Panc1 (cell line): Measurements from ENCODE around the gene EYS. TPM values are rescaled to one million over a fixed set of nuclear protein-coding genes. Genes with fewer than 3 reads are reported as not detected.

Experiments
- ATAC-seq: fragments of 200-7000 bp; cut with Tn5 transposase; 2 replicates; pipeline ENCODE4 v1.9.1; 2020; ENCODE audit warnings: mild to moderate bottlenecking, moderate library complexity
- BruUV-seq: library from RNA; stranded (reverse); fragments of 400-500 nt; replicated peaks from 2 replicates; lab custom pipeline; 2021; lab: Mats Ljungman, UMichigan
- CTCF ChIA-PET: fragments of 300-600 bp; sonication (Branson Sonifier 250); formaldehyde crosslinking; loops from one replicate; lab custom pipeline; 2022; ENCODE audit warnings: antibody characterized with exemption; lab: Charles Lee
- POLR2A ChIA-PET: fragments of 300-600 bp; sonication (Branson Sonifier 250); formaldehyde crosslinking; loops from one replicate; lab custom pipeline; 2022; ENCODE audit warnings: antibody characterized with exemption; lab: Charles Lee
- DNase-seq: peaks from one replicate; pipeline ENCODE4 v3.0.0-alpha.2; 2010; ENCODE audit warnings: low read depth, low spot score
- H3K27ac ChIP-seq: 2 replicates; pipeline ENCODE4 v1.5.1; 2011; ENCODE audit warnings: mild to moderate bottlenecking, low read length, inconsistent platforms
- H3K27me3 ChIP-seq: fragments of 200-500 bp; sonication (Bioruptor generic); 2 replicates; pipeline ENCODE4 v1.6.0; 2014; ENCODE audit warnings: low read length, inconsistent platforms; ENCODE audit not compliant: control insufficient read depth, insufficient read depth
- H3K36me3 ChIP-seq: fragments of 200-500 bp; sonication (Bioruptor generic); 2 replicates; pipeline ENCODE4 v1.5.1; 2014; ENCODE audit warnings: inconsistent platforms, mild to moderate bottlenecking, low read length, moderate library complexity; ENCODE audit not compliant: control insufficient read depth, insufficient read depth
- H3K4me1 ChIP-seq: 2 replicates; pipeline ENCODE4 v1.5.1; 2011; ENCODE audit warnings: inconsistent platforms, mild to moderate bottlenecking, low read length, moderate library complexity; ENCODE audit not compliant: control insufficient read depth, insufficient read depth
- H3K4me3 ChIP-seq, 2 experiments: 2 replicates each; pipeline ENCODE4 v1.5.1; 2011 to 2012; ENCODE audit warnings: low read depth in 2 of 2, low read length in 2 of 2, mild to moderate bottlenecking in 2 of 2, inconsistent platforms in 1 of 2, moderate library complexity in 1 of 2
- H3K9me3 ChIP-seq: fragments of 200-500 bp; sonication (Bioruptor generic); 2 replicates; pipeline ENCODE4 v1.5.1; 2014; ENCODE audit warnings: low read depth, mild to moderate bottlenecking, inconsistent platforms, low read length, moderate library complexity; ENCODE audit not compliant: control insufficient read depth, insufficient read depth
- POLR2AphosphoS5 ChIP-seq: IDR thresholded peaks from 2 replicates; pipeline ENCODE4 v1.6.1; 2012; ENCODE audit warnings: mild to moderate bottlenecking, low read depth, low read length, moderate library complexity
- REST ChIP-seq, 2 experiments: IDR thresholded peaks; 2 replicates each; pipeline ENCODE4 v1.6.1; 2011 to 2012; ENCODE audit warnings: low read depth in 2 of 2, control low read depth in 1 of 2, low read length in 1 of 2, mild to moderate bottlenecking in 1 of 2, moderate library complexity in 1 of 2; ENCODE audit not compliant: insufficient read depth in 1 of 2
- SIN3A ChIP-seq: IDR thresholded peaks from 2 replicates; pipeline ENCODE4 v1.6.1; 2012; ENCODE audit warnings: low read depth, mild to moderate bottlenecking, low read length, moderate library complexity, borderline replicate concordance; ENCODE audit not compliant: insufficient read depth
- TCF7L2 ChIP-seq: IDR thresholded peaks from 2 replicates; pipeline ENCODE4 v1.6.1; 2011; ENCODE audit warnings: mild to moderate bottlenecking, low read depth, low read length, inconsistent platforms
- in situ Hi-C: cut with HindIII; loops from 2 replicates; pipeline ENCODE4 v1.10.0; 2016; ENCODE audit warnings: low sequenced_read_pairs, low pct_unique_long_range_greater_than_20kb
- intact Hi-C: fragments of 100-400 bp; cut with micrococcal nuclease; formaldehyde crosslinking; loops from one replicate; pipeline ENCODE4 v1.10.0; 2022; ENCODE audit not compliant: unreplicated experiment
- total RNA-seq: library from RNA; stranded (reverse); gene quantifications from one replicate; pipeline ENCODE4 v1.2.1, GENCODE V29; 2021; ENCODE audit not compliant: unreplicated experiment
- TF ChIP-seq, protein P1 (sequence below): fragments of 450-650 bp; IDR thresholded peaks from 2 replicates; pipeline ENCODE4 v1.5.1; 2017; ENCODE audit warnings: mild to moderate bottlenecking

EYS gene
- total RNA-seq, 1 experiment from 2014 or later: not detected

DNA sequence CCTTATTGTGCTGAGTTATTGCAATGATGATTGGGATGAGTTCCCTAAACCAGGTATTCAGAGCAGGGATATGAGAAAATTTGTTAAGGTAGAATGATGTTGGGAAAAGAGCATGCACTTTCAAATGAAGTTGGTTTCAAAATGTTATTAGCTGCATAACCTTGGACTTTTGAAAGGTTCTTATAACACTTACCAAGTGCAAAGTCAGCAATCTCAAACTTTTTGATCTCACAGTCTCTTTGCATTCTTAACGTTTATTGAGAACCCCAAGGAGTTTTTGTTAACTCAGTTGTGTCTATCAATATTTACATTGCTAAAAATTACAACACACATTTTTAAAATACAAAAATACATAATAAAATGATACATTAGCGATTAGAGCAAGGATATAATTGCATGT, 1269.0 kb downstream of the EYS start:
- BruUV-seq: no TSS peak
- CTCF ChIA-PET: no interaction called here

GRCh38 chr6:64429926-64430325, 1277.1 kb downstream of the EYS start:
- POLR2A ChIA-PET: no interaction called here
- intact Hi-C loops (no loop called here), in situ Hi-C loops (no loop called here)
- DNase-seq (no peak), ATAC-seq (no peak)
- H3K4me1 ChIP-seq: no peaks in the 10 kb centered on the region
- H3K27ac ChIP-seq: no peak overlapping the region
- H3K4me3 ChIP-seq: no peak overlapping the region
- H3K27me3 ChIP-seq: no peaks in the 10 kb centered on the region
- no peaks in the 10 kb centered on the region for H3K36me3 ChIP-seq
- TF ChIP-seq REST (IDR thresholded peaks at IDR 0.05; ENCODE audit: insufficient read depth in 1 of 2, low read depth in 2 of 2, low read length in 1 of 2) (no peak), SIN3A (no peak), POLR2AphosphoS5 (no peak), TCF7L2 (no peak)
- TF ChIP-seq, protein P1, sequence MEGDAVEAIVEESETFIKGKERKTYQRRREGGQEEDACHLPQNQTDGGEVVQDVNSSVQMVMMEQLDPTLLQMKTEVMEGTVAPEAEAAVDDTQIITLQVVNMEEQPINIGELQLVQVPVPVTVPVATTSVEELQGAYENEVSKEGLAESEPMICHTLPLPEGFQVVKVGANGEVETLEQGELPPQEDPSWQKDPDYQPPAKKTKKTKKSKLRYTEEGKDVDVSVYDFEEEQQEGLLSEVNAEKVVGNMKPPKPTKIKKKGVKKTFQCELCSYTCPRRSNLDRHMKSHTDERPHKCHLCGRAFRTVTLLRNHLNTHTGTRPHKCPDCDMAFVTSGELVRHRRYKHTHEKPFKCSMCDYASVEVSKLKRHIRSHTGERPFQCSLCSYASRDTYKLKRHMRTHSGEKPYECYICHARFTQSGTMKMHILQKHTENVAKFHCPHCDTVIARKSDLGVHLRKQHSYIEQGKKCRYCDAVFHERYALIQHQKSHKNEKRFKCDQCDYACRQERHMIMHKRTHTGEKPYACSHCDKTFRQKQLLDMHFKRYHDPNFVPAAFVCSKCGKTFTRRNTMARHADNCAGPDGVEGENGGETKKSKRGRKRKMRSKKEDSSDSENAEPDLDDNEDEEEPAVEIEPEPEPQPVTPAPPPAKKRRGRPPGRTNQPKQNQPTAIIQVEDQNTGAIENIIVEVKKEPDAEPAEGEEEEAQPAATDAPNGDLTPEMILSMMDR: no peak
- H3K9me3 ChIP-seq: no peaks in the 10 kb centered on the region
- BruUV-seq: no TSS peak
- CTCF ChIA-PET: no interaction called here

More for the DNA sequence above, 1269.0 kb downstream of the EYS start:
- Histone ChIP-seq H3K27me3 (no peaks in the 10 kb centered on the region), H3K4me3 (no peak overlapping the region), H3K36me3 (no peaks in the 10 kb centered on the region), H3K9me3 (peaks cover 4% of the 10 kb centered on the region; the same call in 1 of the 2 replicates), H3K4me1 (no peaks in the 10 kb centered on the region), H3K27ac (no peak overlapping the region)
- no peak for DNase-seq
- no peak for ATAC-seq
- POLR2A ChIA-PET: no interaction called here
- TF ChIP-seq POLR2AphosphoS5: no peak
- TF ChIP-seq REST (IDR thresholded peaks at IDR 0.05; ENCODE audit: insufficient read depth in 1 of 2, low read depth in 2 of 2, low read length in 1 of 2): no peak
- TF ChIP-seq, protein P1: no peak
- no peak for TF ChIP-seq TCF7L2
- no peak for TF ChIP-seq SIN3A
- in situ Hi-C loops (no loop called here), intact Hi-C loops (no loop called here)
